ENCODE data around the gene BAAT.

BAAT gene

DNA sequence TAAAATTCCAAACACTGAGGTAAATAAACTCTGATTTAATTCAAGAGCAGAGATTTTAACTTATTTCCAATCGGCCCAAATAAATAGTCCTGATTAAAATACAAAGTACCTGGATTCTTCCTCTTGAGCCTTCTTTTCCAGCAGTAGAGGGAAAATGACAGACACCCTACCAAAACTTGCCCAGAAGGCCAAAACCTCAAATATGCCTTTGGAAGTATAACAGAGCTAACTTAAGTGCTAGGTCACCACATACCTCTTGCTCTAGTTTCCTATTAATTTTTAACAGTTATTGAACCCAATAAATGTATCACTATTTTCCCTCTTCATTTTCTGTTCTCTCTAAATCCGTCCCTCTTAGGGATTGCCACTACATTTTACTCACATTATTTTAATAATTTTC, 1.4 kb downstream of the BAAT start:
- H3K27ac Mint-ChIP-seq = no peak overlapping the region
- peaks cover 16% of the 10 kb centered on the region for H3K9me3 Mint-ChIP-seq

DNA sequence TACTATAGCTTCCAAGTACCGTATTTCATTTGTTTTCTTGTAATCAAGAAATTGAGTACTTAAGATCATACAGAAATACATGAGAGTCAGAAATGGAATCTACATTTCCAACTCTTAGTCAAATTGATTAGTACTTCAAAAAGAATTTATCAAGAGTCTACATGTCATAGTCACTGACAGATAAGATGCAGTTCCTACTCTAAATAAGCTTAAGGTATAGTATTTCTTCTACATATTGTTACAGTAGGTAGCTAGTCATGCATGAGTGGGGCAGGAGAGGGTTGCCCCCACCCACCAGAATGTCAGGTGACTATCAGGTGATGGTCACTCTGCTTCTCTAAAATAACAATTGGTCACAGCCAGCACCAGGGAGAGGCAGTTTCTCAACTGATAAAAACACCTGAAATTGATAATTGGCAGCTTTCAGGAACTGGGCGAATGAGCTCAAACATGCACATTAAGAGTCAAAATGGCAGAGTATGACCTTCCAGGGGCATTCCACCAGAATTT, 2.9 kb downstream of the BAAT start:
- H3K27me3 Mint-ChIP-seq (ENCODE audit: low read depth) = no peaks in the 10 kb centered on the region
- H3K4me3 Mint-ChIP-seq = no peak overlapping the region
- H3K36me3 Mint-ChIP-seq (ENCODE audit: low read depth) = peaks cover 13% of the 10 kb centered on the region
- no peak for DNase-seq (ENCODE audit: low spot score)
- H3K9me3 Mint-ChIP-seq = peaks cover 16% of the 10 kb centered on the region
- no peaks in the 10 kb centered on the region for H3K4me1 Mint-ChIP-seq (ENCODE audit: low read depth)
- no peak overlapping the region for H3K27ac Mint-ChIP-seq

More for the DNA sequence above, 1.4 kb downstream of the BAAT start:
- Mint-ChIP-seq H3K4me3 (no peak overlapping the region), H3K4me1 (ENCODE audit: low read depth) (peaks cover 2% of the 10 kb centered on the region), H3K36me3 (ENCODE audit: low read depth) (peaks cover 19% of the 10 kb centered on the region), H3K27me3 (ENCODE audit: low read depth) (no peaks in the 10 kb centered on the region)
- no peak for DNase-seq (ENCODE audit: low spot score)

GRCh38 chr9:101381118-101381517, 3.7 kb downstream of the BAAT start:
- no peaks in the 10 kb centered on the region for H3K4me1 Mint-ChIP-seq (ENCODE audit: low read depth)

GRCh38 chr9:101380295-101380694, 4.5 kb downstream of the BAAT start:
- Mint-ChIP-seq H3K4me1 (ENCODE audit: low read depth) (no peaks in the 10 kb centered on the region), H3K36me3 (ENCODE audit: low read depth) (peaks cover 6% of the 10 kb centered on the region), H3K9me3 (peaks cover 8% of the 10 kb centered on the region), H3K27ac (no peak overlapping the region), H3K27me3 (ENCODE audit: low read depth) (peaks cover 3% of the 10 kb centered on the region), H3K4me3 (no peak overlapping the region)
- no peak for DNase-seq (ENCODE audit: low spot score)

More at GRCh38 chr9:101381118-101381517, 3.7 kb downstream of the BAAT start:
- no peak for DNase-seq (ENCODE audit: low spot score)
- peaks cover 3% of the 10 kb centered on the region for H3K27me3 Mint-ChIP-seq (ENCODE audit: low read depth)
- peaks cover 11% of the 10 kb centered on the region for H3K36me3 Mint-ChIP-seq (ENCODE audit: low read depth)
- no peak overlapping the region for H3K4me3 Mint-ChIP-seq
- peaks cover 14% of the 10 kb centered on the region for H3K9me3 Mint-ChIP-seq
- H3K27ac Mint-ChIP-seq = no peak overlapping the region

DNA sequence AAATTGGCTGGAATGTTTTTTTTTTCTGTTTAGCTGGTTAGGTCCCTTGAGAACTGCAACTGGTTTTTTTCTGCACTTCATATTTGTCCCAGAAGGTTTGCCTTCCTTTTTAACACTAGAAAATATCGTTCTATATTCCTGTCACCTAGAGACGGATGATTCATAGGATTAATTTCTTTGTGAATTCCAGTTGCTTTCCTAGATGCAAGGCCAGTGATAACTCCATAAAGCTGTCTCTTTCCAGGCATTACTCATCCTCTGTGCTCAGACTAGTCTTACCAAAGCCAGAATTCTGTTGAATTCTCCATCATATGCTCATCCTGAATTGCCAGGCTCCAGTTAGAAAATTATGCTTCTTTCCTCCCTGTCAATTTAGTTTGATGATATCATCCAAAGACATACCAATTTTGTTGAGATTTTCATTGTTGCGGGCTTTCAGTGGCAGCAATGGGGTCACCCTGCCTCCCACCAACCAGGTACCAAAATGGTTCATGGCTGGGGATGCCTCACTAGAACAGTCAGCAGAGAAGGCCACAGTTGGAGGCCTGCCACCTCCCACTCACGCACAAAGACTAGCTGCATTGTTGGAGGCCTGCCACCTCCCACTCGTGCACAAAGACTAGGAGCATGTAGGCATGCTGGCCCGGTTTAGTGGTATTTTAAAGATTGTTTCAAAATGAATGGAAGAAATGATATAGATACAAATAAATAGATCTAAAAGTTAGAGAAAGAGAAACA, 8.5 kb downstream of the BAAT start:
- Mint-ChIP-seq H3K27ac (no peak overlapping the region), H3K4me3 (no peak overlapping the region), H3K4me1 (ENCODE audit: low read depth) (no peaks in the 10 kb centered on the region), H3K9me3 (no peaks in the 10 kb centered on the region), H3K36me3 (ENCODE audit: low read depth) (no peaks in the 10 kb centered on the region), H3K27me3 (ENCODE audit: low read depth) (peaks cover 3% of the 10 kb centered on the region)
- no peak for DNase-seq (ENCODE audit: low spot score)

GRCh38 chr9:101375546-101375945, 9.3 kb downstream of the BAAT start:
- H3K9me3 Mint-ChIP-seq = no peaks in the 10 kb centered on the region
- no peak overlapping the region for H3K27ac Mint-ChIP-seq
- H3K36me3 Mint-ChIP-seq (ENCODE audit: low read depth) = no peaks in the 10 kb centered on the region
- H3K27me3 Mint-ChIP-seq (ENCODE audit: low read depth) = peaks cover 3% of the 10 kb centered on the region
- no peaks in the 10 kb centered on the region for H3K4me1 Mint-ChIP-seq (ENCODE audit: low read depth)
- DNase-seq (ENCODE audit: low spot score) = no peak
- no peak overlapping the region for H3K4me3 Mint-ChIP-seq

GRCh38 chr9:101372327-101373118, 12.3 kb downstream of the BAAT start:
- H3K4me1 Mint-ChIP-seq (ENCODE audit: low read depth) = no peaks in the 10 kb centered on the region
- no peak for DNase-seq (ENCODE audit: low spot score)
- no peak overlapping the region for H3K27ac Mint-ChIP-seq
- H3K27me3 Mint-ChIP-seq (ENCODE audit: low read depth) = peaks cover 3% of the 10 kb centered on the region
- H3K36me3 Mint-ChIP-seq (ENCODE audit: low read depth) = no peaks in the 10 kb centered on the region
- no peak overlapping the region for H3K4me3 Mint-ChIP-seq
- no peaks in the 10 kb centered on the region for H3K9me3 Mint-ChIP-seq

- Mint-ChIP-seq H3K27ac (no peak overlapping the region), H3K9me3 (no peaks in the 10 kb centered on the region), H3K4me1 (ENCODE audit: low read depth) (no peaks in the 10 kb centered on the region), H3K27me3 (ENCODE audit: low read depth) (peaks cover 3% of the 10 kb centered on the region), H3K4me3 (no peak overlapping the region), H3K36me3 (ENCODE audit: low read depth) (no peaks in the 10 kb centered on the region)
- no peak for DNase-seq (ENCODE audit: low spot score)
Observed at GRCh38 chr9:101371813-101372212, 13.0 kb downstream of the BAAT start.

DNA sequence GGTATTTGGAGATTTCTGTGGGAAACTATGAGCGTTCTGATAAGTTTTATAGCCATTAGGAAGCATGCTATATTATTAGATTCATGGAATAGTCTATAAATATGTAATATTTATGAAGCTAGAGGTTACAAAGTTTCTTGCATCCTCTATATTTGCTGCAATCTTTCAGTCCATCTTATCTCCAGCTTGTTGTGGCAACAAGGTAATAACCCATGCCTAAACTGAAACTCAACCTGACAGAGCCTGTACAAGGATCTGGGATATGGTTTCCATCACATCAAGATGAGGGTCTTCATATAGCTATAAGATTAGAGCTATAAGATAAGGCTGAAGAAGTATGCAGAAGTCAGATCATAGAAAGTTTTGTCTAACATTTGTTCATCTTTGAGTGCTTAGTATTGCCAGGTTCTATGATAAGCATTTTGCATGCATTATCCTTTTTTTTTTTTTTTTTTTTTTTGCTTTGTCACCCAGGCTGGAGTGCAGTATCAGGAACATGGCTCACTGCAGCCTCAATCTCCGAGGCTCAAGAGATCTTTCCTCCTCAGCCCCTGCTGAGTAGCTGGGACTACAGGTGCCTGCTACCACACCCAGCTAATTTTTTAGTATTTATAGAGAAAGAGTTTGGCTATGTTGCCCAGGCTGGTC, 14.8 kb downstream of the BAAT start:
- Mint-ChIP-seq H3K27me3 (ENCODE audit: low read depth) (no peaks in the 10 kb centered on the region), H3K36me3 (ENCODE audit: low read depth) (no peaks in the 10 kb centered on the region), H3K4me3 (no peak overlapping the region), H3K4me1 (ENCODE audit: low read depth) (no peaks in the 10 kb centered on the region), H3K27ac (no peak overlapping the region), H3K9me3 (no peaks in the 10 kb centered on the region)
- DNase-seq (ENCODE audit: low spot score) = no peak

DNA sequence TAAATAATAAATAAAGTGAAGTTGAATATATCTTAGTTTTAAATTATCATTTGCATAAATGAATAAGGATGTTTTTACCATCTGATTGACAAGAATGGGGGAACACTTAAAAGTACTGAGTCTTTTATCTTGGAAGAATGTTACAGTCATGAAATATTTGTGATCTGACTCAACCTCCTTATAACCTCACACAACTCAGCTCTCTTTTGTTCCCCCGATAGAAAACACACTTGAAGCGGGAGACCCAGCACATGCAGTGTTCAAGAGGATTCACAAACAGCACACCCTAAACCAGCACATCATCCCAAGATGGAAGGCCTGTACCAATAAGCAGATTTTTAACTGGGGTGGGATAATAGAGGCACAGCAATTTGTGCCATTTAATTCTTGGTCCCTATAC, 15.5 kb downstream of the BAAT start:
- Mint-ChIP-seq H3K4me1 (ENCODE audit: low read depth) (no peaks in the 10 kb centered on the region), H3K36me3 (ENCODE audit: low read depth) (no peaks in the 10 kb centered on the region), H3K27ac (no peak overlapping the region), H3K27me3 (ENCODE audit: low read depth) (no peaks in the 10 kb centered on the region), H3K4me3 (no peak overlapping the region), H3K9me3 (no peaks in the 10 kb centered on the region)
- no peak for DNase-seq (ENCODE audit: low spot score)

DNA sequence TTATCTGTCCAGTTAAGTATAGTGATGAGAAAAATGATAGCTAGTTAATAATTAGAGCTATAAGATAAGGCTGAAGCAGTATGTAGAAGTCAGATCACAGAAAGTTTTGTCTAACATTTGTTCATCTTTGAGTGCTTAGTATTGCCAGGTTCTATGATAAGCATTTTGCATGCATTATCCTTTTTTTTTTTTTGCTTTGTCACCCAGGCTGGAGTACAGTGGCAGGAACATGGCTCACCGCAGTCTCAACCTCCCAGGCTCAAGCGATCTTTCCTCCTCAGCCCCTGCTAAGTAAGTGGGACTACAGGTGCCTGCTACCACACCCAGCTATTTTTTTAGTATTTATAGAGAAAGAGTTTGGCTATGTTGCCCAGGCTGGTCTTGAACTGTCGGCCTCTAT, 17.5 kb downstream of the BAAT start:
- Mint-ChIP-seq H3K36me3 (ENCODE audit: low read depth) (no peaks in the 10 kb centered on the region), H3K27ac (no peak overlapping the region), H3K9me3 (no peaks in the 10 kb centered on the region), H3K4me3 (no peak overlapping the region), H3K27me3 (ENCODE audit: low read depth) (no peaks in the 10 kb centered on the region), H3K4me1 (ENCODE audit: low read depth) (no peaks in the 10 kb centered on the region)
- DNase-seq (ENCODE audit: low spot score) = no peak

GRCh38 chr9:101366038-101366756, 18.6 kb downstream of the BAAT start:
- Mint-ChIP-seq H3K36me3 (ENCODE audit: low read depth) (no peaks in the 10 kb centered on the region), H3K4me1 (ENCODE audit: low read depth) (no peaks in the 10 kb centered on the region), H3K27me3 (ENCODE audit: low read depth) (no peaks in the 10 kb centered on the region), H3K4me3 (no peak overlapping the region), H3K9me3 (no peaks in the 10 kb centered on the region), H3K27ac (no peak overlapping the region)
- no peak for DNase-seq (ENCODE audit: low spot score)

DNA sequence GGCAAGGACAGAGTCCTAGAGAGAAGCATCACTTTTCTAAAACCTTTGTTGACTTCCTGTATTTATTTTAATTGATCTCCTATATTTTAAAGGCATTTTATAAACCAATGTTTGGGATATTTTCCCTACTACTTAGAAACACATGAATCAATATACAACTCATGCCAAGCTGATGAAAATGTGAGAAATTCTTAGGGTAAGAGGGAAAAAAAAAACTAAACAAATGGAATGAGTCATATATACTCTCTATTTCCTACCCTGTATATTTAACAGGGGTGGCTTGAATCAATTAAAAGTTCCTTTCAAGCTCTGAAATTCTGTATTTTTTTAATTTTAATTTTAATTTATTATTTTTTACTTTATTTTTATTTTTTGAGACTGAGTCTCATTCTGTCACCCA, 19.6 kb downstream of the BAAT start:
- no peak for DNase-seq (ENCODE audit: low spot score)
- Mint-ChIP-seq H3K4me3 (no peak overlapping the region), H3K36me3 (ENCODE audit: low read depth) (no peaks in the 10 kb centered on the region), H3K4me1 (ENCODE audit: low read depth) (no peaks in the 10 kb centered on the region), H3K27ac (no peak overlapping the region), H3K27me3 (ENCODE audit: low read depth) (no peaks in the 10 kb centered on the region), H3K9me3 (no peaks in the 10 kb centered on the region)

Measured in T-helper 2 cell treated with Interferon-gamma antibody and Interleukin-4, amounts not matched to agents 5 μg/mL and 100 μg/mL, for 36 hours (primary cell).